Naive B cell (primary cell): ENCODE results near the gene FAM118B. TPM values are rescaled to one million over a fixed set of nuclear protein-coding genes. Genes with fewer than 3 reads are reported as not detected.
"Not testable (repeated sequence)": the region's sequence is repeated elsewhere in the genome, so short reads cannot be mapped to it uniquely, and the experiment has no call there.

ENCODE experiments used
- ATAC-seq, 2 donors: fragments of 150-1000 bp; cut with Tn5 transposase; 2 replicates each; pipeline ENCODE4 v1.10.0; 2021; ENCODE audit warnings: low read depth in 2 of 2, mild to moderate bottlenecking in 2 of 2, moderate library complexity in 2 of 2
- DNase-seq: peaks from one replicate; pipeline ENCODE4 v3.0.0; 2022
- H3K27ac Mint-ChIP-seq, 6 donors: one replicate each; pipeline ENCODE4 v1.8.0; 2020 to 2022; ENCODE audit warnings: mild to moderate bottlenecking in 6 of 6, mixed read lengths in 6 of 6, moderate library complexity in 5 of 6, inconsistent platforms in 2 of 6
- H3K27me3 Mint-ChIP-seq, 3 donors: one replicate each; pipeline ENCODE4 v1.8.0; 2021 to 2022; ENCODE audit warnings: mixed read lengths in 3 of 3, mild to moderate bottlenecking in 1 of 3
- H3K36me3 Mint-ChIP-seq, 2 donors: one replicate each; pipeline ENCODE4 v1.8.0; 2020 to 2022; ENCODE audit warnings: mixed read lengths in 2 of 2, inconsistent platforms in 1 of 2, mild to moderate bottlenecking in 1 of 2
- H3K4me1 Mint-ChIP-seq, 3 donors: one replicate each; pipeline ENCODE4 v1.8.0; 2020 to 2022; ENCODE audit warnings: mixed read lengths in 3 of 3, inconsistent platforms in 1 of 3, mild to moderate bottlenecking in 1 of 3, moderate library complexity in 1 of 3
- H3K4me3 Mint-ChIP-seq, 8 donors: one replicate each; pipeline ENCODE4 v1.8.0; 2020 to 2022; ENCODE audit warnings: mild to moderate bottlenecking in 8 of 8, mixed read lengths in 8 of 8, moderate library complexity in 8 of 8, inconsistent platforms in 2 of 8
- H3K9me3 Mint-ChIP-seq, 7 donors: one replicate each; pipeline ENCODE4 v1.8.0; 2020 to 2022; ENCODE audit warnings: mixed read lengths in 7 of 7, mild to moderate bottlenecking in 5 of 7, inconsistent platforms in 2 of 7, moderate library complexity in 1 of 7
- polyA plus RNA-seq, 6 donors: library from polyadenylated mRNA; unstranded; fragments of 300-500 nt; fragmentation: Illumina TruSeq; gene quantifications; one replicate each; pipeline ENCODE4 v1.2.3, GENCODE V29; 2021; ENCODE audit warnings: low read depth in 6 of 6

Gene FAM118B
- polyA plus RNA-seq, 6 donors from 2014 or later = 9.7 to 15.2 (median 11.8) TPM

DNA sequence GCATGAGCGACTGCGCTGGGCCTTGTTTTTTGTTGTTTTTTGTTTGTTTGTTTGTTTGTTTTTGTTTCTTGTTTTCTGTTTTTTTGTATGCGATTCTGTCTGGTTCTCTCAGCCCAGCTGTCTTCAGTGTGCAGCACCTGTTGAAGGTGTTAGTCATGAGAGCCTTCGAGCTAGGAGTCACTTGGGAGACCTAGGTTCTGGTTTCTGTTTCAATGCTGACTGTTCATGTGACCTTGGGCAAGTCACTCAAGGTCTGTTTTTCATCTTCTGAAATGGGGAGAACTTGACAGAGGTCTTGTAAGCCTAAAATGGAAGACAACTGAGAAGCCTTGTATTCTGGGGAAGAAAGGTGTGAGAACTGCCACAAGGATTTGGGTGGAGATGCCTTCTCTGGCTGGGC, 94.1 kb downstream of the FAM118B start:
- Mint-ChIP-seq H3K27ac (peak overlapping the region in 5 of 6 donors; percentile 25 to 89 (median 80)), H3K36me3 (peaks cover 7 to 8% of the 10 kb centered on the region in 2 donors), H3K4me1 (peaks cover 28 to 51% (median 48%) of the 10 kb centered on the region in 3 donors), H3K27me3 (no peaks in the 10 kb centered on the region), H3K4me3 (peak overlapping the region in 7 of 8 donors; percentile 56 to 99 (median 76)), H3K9me3 (no peaks in the 10 kb centered on the region)
- DNase-seq (no peak), ATAC-seq (no peak)

DNA sequence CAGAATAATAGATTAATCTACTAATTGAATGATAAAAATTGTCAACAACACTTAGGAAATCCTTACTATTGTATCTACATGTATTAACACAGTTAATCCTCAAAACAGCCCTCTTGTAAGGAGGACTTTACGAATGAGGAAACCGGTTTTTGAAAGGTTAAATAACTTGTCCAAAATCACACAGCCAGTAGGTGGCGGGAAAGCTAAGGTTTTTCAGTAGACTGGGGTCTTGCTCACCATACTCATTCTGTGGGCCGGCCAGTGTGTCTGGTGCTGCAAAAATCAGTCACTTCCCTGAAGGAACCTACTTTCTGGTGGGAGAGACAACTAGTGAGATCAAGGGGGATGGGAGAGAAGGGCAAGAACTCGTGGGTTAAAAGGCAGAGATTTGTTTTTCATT, 96.1 kb downstream of the FAM118B start:
- Mint-ChIP-seq H3K27ac (peak overlapping the region in 2 of 6 donors; percentile 12 to 63), H3K4me3 (no peak overlapping the region), H3K9me3 (no peaks in the 10 kb centered on the region), H3K36me3 (peaks cover 8 to 13% of the 10 kb centered on the region in 2 donors), H3K27me3 (no peaks in the 10 kb centered on the region), H3K4me1 (peaks cover 34 to 60% (median 58%) of the 10 kb centered on the region in 3 donors)
- ATAC-seq (no peak), DNase-seq (no peak)

DNA sequence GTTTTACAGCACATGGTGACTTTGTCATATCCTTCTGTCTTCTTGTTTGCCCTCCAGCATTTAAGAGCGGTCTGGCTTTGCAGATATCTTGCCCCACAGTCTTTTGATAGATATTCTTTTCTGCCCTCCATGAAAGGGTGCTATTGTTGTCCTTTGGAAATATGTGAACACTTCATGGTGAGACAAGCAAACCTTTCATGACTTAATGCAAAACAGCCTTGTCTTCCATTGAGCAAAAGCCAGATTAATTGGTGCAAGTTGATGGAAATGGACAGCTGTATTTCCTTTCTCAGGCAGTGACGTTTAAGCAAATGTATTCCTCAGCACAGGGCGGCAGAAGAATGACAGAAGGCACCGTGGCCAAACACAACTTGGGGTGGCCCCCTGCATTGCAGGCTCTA, 96.7 kb downstream of the FAM118B start:
- no peaks in the 10 kb centered on the region for H3K9me3 Mint-ChIP-seq
- H3K4me1 Mint-ChIP-seq = peaks cover 34 to 57% (median 53%) of the 10 kb centered on the region in 3 donors
- ATAC-seq = no peak
- DNase-seq = no peak
- H3K36me3 Mint-ChIP-seq = peaks cover 8 to 13% of the 10 kb centered on the region in 2 donors
- no peak overlapping the region for H3K27ac Mint-ChIP-seq
- H3K27me3 Mint-ChIP-seq = no peaks in the 10 kb centered on the region
- no peak overlapping the region for H3K4me3 Mint-ChIP-seq

DNA sequence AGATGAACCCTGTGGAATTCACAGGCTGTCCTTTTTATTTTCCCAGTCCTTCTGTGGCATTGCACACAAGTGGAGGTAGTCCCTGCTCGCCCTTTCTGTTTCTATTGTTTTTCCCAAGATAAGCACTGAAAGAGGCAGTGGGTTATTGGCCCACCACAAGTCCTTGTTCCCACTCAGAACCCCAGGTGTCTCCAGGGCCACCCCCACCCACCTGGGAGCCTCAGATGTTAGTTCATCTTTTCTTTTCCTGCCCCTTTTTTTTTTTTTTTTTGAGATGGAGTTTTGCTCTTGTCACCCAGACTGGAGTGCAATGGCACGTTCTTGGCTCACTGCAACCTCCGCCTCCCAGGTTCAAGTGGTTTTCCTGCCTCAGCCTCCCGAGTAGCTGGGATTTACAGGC, 97.2 kb downstream of the FAM118B start:
- H3K4me1 Mint-ChIP-seq = peaks cover 33 to 52% (median 50%) of the 10 kb centered on the region in 3 donors
- H3K27me3 Mint-ChIP-seq, ATAC-seq: not testable (repeated sequence)

DNA sequence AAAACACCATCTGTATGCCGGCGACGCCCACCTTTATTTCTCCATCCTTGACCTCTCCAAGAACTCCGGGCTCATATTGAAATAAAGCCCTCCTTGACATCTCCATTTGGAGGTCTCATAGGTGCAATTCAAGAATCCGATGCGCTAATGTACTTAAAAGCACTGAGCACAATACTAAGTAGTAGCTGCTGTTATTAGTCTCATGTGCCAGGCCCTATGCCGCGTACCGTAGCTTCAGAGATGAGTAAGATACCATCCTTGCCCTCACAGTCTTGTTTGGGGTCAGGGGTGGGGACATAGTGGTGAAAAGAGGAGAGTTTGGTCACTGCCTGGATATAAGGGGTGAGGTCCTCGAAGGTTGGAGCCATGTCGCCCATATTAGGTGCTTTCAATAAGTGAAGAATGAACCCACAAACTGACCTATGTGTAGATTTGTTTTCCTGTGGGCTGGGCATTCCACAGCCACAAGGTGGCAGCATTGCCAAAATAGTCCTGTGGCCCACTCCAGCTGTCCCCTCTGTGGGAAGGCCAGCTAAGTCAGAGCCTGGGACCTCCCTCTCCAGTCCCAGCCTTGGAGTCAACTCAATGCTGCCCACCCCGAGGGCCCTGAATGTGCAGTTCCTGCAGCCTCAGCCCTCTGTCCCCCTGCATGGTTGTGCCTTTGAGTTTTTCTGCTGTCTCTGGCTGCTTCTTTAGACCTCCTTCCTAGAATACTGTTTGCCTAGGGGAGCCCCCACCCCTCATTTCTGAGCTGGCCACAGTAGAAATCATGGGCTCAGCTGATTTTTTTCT, 98.8 kb downstream of the FAM118B start:
- peak overlapping the region in 3 of 6 donors; percentile 16 to 75 (median 73) for H3K27ac Mint-ChIP-seq
- DNase-seq (peak; percentile 30), ATAC-seq (peak in 1 of 2 donors; percentile 61)
- peaks cover 16 to 22% of the 10 kb centered on the region in 2 donors for H3K36me3 Mint-ChIP-seq
- peaks cover 0 to 3% (median 0%) of the 10 kb centered on the region in 7 donors for H3K9me3 Mint-ChIP-seq
- H3K27me3 Mint-ChIP-seq = no peaks in the 10 kb centered on the region
- H3K4me3 Mint-ChIP-seq = peak overlapping the region in 1 of 8 donors; percentile 22
- peaks cover 26 to 45% (median 38%) of the 10 kb centered on the region in 3 donors for H3K4me1 Mint-ChIP-seq

More for the DNA sequence above, 97.2 kb downstream of the FAM118B start:
- DNase-seq, H3K9me3 Mint-ChIP-seq, H3K4me3 Mint-ChIP-seq: not testable (repeated sequence)
- Mint-ChIP-seq H3K27ac (peak overlapping the region in 2 of 6 donors; percentile 65 to 69), H3K36me3 (peaks cover 11 to 13% of the 10 kb centered on the region in 2 donors)

DNA sequence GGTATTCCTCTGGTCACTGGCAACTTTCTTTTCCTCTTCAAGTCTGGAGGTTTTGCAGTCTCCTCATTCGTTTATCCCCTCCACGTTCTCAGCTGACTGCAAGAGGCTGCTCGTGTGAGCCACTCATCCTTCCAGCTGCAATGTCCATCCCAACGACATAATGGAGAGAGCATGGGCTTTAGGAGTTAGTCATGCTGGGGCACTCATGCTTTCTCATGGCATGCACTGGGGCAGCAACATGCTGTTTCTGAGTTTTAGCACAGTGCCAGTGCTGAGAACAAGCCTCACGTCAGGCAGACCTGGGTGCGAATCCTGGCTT, 99.4 kb downstream of the FAM118B start:
- peak overlapping the region in 2 of 6 donors; percentile 9 to 88 for H3K27ac Mint-ChIP-seq
- H3K4me3 Mint-ChIP-seq = no peak overlapping the region
- ATAC-seq (no peak), DNase-seq (no peak)
- no peaks in the 10 kb centered on the region for H3K27me3 Mint-ChIP-seq
- peaks cover 18 to 24% of the 10 kb centered on the region in 2 donors for H3K36me3 Mint-ChIP-seq
- peaks cover 22 to 41% (median 36%) of the 10 kb centered on the region in 3 donors for H3K4me1 Mint-ChIP-seq
- H3K9me3 Mint-ChIP-seq = peaks cover 0 to 3% (median 0%) of the 10 kb centered on the region in 7 donors

DNA sequence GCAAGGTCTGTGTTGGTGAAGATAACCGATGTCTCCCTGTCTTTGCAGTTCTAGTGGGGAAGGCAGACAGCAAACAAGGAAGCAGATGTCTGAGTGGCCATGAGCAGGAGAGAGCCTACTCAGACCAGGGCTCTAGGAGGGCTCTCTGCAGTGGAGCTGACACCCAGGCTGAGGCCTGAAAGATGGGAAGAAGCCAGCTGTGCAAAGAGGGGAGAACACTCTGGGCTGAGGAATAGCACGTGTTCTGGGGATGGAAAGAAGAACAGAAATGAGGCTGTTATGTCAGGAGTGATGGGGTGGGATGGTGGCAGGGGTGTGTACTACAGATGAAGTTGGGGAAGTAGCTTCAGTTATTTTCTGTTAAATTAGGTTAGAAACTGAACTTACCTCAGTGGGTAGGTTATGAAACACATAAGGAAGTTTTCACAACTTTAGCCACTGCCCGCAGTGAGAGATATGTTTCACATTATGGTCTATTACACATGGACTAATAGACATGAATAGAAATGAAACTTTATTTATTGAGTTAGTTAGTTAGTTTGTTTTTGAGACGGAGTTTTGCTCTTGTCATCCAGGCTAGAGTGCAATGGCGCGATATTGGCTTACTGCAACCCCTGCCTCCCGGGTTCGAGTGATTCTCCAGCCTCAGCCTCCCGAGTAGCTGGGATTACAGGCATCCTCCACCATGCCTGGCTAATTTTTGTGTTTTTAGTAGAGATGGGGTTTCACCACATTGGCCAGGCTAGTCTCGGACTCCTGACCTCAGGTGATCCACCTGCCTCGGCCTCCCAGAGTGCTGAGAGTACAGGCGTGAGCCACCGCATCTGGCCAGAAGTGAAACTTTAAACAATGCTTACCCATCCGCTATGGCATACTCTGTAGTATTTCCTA, 100.1 kb downstream of the FAM118B start:
- DNase-seq = no peak

More for the DNA sequence above, 100.1 kb downstream of the FAM118B start:
- ATAC-seq = no peak
- peaks cover 0 to 3% (median 0%) of the 10 kb centered on the region in 7 donors for H3K9me3 Mint-ChIP-seq
- H3K4me1 Mint-ChIP-seq = peaks cover 24 to 41% (median 37%) of the 10 kb centered on the region in 3 donors
- no peak overlapping the region for H3K4me3 Mint-ChIP-seq
- peak overlapping the region in 4 of 6 donors; percentile 9 to 88 (median 62) for H3K27ac Mint-ChIP-seq
- H3K36me3 Mint-ChIP-seq = peaks cover 24 to 30% of the 10 kb centered on the region in 2 donors
- H3K27me3 Mint-ChIP-seq = no peaks in the 10 kb centered on the region

Other genes with a start within 250 kb of the FAM118B start
- not detected for gene CDON, start 148.9 kb upstream of the FAM118B start, polyA plus RNA-seq
- 10 to 100 TPM; 15.5 to 21.1 (median 18.3) TPM for gene RPUSD4, start 132 bp upstream of the FAM118B start, polyA plus RNA-seq
- gene SRPRA, start 57.1 kb downstream of the FAM118B start, polyA plus RNA-seq = 100 to 1,000 TPM in 1 of 6 donors, 10 to 100 TPM in 5; 55.5 to 102 (median 80.5) TPM
- gene FOXRED1, start 57.4 kb downstream of the FAM118B start, polyA plus RNA-seq = 10 to 100 TPM; 15.8 to 39.0 (median 19.8) TPM
- gene TIRAP, start 71.3 kb downstream of the FAM118B start, polyA plus RNA-seq = 10 to 100 TPM in 3 of 6 donors, 1 to 10 TPM in 3; 4.9 to 11.2 (median 9.9) TPM
- 10 to 100 TPM; 28.4 to 49.1 (median 39.5) TPM for gene DCPS, start 92.3 kb downstream of the FAM118B start, polyA plus RNA-seq
- gene ST3GAL4, start 143.9 kb downstream of the FAM118B start, polyA plus RNA-seq = 1 to 10 TPM in 2 of 6 donors, under 1 TPM in 1, not detected in 3; 0.32 to 1.3 (median 1.2) TPM